GM11168 (cell line): ENCODE results near the gene SCAMP4.
"Not testable (repeated sequence)": the region's sequence is repeated elsewhere in the genome, so short reads cannot be mapped to it uniquely, and the experiment has no call there.

Experiments used
- in situ Hi-C: fragments of 300-500 bp; cut with MboI; formaldehyde crosslinking; loops from one replicate; pipeline ENCODE4 v1.12.0; 2022; ENCODE audit warnings: low sequenced_read_pairs; ENCODE audit not compliant: unreplicated experiment

Gene SCAMP4

DNA sequence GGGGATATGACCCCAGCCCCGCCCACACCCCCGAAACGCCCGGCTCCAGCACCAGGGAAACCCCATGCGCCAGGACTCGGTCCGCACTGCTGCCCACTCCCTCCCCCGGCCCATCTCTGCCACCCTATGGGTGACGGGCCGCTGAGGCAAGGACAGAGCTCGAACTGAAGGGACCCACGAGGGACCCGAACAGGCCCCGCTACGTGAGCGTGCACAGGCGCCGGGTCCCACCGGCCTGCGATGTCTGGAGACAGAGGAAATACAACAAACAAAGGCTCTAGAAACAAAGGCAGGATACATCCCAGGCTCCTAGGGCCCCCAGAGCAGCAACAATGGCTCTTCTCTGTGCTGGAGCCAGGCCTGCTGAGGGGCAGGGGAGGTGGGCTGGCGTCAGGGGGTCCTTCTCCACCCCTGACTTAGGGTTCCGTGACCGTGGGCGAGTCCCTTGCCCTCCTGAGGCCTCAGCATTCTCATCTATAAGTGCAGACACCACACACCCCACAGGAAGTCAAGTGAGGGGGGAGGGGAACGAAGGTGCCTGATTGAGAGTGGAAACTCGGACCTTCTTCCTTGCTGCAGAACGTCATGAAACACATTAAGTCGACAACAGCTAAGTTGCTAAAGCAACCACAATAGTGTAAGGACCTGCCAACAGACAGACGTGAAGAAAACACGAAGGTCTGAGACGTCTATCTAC is 23.0 kb upstream of the SCAMP4 start:
- in situ Hi-C loops: no loop called here

DNA sequence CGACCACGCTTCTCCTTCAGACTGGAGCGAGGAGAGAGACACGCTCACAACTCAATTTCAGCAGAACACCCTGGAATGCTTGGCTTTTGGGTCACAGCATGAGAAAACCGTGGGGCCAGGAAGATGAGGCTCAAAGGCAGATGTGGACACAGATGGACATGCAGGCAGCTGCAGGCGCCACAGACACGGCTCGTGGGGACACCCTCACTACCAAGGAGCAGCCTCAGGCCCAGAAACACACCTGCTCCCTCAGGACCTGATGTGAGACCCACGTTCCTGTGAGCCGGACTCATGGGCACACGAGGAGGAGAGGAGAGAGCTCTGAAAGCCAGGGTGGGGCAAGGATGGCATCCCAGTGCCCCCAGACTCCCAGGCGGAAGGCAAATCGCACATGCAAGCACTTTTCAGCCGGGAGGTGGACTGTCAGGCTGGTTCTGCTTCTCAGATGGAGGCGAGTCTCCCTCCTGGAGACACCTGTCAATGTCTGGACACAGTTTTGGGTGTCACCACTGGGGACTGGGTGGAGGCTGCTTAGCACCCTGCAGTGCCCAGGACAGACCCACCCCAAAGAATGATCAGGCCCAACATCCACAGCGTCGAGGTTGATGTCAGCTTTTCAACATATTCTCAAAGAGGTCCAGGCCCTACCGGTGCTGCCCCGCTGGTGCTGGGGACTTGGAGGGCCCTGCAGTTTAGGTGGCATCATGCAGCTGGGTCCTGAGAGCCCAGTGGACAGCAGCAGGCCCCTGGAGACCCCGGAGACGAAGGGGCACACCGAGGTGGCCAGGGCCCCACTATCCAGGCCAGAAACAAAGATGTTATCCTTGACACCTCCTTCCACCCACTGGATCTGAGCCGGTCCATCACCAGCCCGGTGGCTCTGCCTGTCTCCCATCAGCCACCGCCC is 22.2 kb upstream of the SCAMP4 start:
- in situ Hi-C loops: no loop called here

DNA sequence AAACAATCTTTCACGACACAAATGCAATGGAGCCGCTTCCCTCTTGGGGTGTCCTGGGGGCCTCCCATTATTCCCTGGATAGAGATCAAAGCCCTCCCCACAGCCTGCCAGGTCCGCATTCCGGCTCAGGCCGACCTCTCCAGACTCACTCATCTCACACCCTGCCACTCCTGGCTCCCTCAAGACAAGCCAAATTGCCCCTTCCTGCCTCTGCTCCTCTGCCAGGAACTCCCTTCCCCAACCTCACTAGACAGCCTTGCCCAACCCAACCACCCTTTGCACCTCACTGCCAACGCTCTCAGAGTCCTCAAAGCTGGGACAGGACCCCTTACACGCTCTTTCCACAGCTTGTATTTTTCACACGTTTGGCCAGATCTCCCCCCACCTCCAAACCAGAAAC is 21.4 kb upstream of the SCAMP4 start:
- in situ Hi-C loops: no loop called here

DNA sequence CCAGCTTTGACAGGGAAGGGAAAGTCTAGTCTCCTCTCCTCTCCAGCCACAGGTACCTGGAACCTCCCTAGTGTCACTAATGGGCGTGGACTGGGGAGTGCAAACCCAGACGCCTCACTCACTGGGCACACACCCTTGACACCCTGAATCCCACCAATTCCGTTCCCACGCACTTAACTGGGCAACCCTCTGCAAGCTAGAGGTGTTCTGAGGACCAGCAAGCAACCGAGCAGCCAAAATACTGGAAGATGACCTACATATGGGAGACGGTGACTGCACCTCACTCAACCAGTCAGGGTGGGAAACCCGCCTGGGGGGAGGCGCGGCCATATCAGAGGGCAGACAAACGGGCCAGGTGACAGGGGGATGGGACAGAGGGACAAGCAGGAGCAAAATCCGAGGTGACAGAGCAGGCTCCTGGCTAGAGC is 20.9 kb upstream of the SCAMP4 start:
- in situ Hi-C loops: no loop called here

DNA sequence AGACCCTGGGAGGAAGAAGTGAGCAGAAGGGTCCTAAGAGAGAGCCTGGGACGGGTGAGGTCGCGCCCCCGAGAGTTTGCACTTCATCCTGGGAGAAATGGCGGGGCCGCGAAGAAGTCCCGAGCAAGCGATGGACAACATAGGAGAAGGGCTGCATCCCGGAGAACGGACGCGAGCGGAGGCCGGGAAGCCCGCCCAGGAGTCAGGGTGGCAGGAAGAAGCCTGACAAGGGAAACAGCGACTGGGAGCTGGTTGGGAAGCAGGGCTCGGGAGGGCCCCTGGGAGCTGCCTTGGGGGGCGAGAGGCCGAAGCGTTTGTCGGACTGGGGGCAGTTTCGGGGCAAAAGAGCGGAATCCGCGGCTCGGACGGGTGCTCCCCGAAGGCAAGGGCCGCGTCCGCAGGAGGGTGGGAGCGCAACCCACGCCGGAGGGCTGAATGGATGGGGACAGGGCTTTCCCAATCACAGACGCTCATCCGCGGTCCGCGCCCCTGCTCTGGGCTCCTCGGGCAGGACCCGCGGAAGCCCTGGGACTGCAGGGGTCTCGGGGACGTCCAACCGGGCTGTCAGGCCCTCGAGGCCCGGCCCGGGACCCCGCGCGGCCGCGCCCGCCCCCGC is 20.4 kb upstream of the SCAMP4 start:
- in situ Hi-C loops: no loop called here

DNA sequence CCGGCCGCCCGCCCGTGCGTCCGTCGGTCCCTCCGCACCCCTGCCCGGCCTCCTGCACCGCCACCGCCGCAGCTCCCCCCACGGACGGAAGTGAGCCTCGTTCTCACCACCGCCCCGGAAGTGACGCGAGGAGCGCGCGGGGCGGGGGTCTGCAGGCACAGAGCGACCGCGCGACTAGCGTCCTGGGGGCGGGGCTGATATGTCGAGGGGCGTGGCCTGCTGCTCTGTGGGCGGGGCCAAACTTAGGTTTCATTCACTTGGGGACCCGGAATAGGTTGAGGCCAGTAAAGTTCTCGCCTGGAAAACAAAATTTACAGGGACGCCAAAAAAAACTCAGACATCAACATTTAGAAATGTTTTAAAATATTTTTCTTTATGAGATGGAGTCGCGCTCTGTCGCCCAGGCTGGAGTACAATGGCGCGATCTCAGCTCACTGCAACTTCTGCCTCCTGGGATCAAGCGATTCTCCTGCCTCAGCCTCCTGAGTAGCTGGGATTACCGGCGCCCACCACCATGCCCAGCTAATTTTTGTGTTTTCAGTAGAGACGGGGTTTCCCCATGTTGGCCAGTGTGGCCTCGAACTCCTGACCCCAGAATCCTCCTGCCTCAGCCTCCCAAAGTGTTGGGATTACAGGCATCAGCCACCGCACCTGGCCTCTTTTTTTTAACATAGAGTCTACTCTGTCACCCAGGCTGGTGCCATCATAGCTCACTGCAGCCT is 19.6 kb upstream of the SCAMP4 start, which contains the start of gene ABHD17A:
Gene ABHD17A, minus strand, starts transcription at position 99 of the 722 bp plus-strand sequence. CDS start 3,930 bp downstream, outside the sequence.
- in situ Hi-C loops: not testable (repeated sequence)

DNA sequence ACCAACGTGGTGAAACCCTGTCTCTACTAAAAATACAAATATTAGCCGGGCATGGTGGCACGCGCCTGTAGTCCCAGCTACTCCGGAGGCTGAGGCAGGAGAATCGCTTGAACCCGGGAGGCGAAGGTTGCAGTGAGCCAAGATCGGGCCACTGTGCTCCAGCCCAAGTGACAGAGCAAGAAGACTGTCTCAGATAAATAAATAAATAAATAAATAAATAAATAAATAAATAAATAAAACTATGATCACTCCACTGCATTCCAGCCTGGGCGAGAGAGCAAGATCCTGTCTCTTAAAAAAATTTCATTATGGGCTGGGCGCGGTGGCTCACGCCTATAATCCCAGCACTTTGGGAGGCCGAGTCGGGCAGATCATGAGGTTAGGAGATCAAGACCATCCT is 18.8 kb upstream of the SCAMP4 start:
- in situ Hi-C loops: not testable (repeated sequence)

DNA sequence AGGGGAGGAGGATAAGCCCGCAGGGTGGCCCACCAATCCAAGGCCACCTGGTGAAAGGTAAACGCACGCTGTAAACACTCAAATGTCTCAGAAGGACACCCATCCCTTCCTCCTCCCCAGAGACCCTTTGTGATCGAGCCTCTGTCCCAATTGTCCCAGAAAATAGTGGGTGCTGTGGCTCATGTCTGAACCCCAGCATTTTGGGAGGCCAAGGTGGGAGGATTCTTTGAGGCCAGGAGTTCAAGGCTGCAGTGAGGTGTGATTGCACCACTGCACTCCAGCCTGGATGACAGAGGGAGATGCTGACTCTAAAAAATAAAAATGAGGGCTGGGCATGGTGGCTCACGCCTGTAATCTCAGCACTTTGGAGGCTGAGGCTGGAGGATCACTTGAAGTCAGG is 16.8 kb upstream of the SCAMP4 start:
- in situ Hi-C loops: no loop called here

DNA sequence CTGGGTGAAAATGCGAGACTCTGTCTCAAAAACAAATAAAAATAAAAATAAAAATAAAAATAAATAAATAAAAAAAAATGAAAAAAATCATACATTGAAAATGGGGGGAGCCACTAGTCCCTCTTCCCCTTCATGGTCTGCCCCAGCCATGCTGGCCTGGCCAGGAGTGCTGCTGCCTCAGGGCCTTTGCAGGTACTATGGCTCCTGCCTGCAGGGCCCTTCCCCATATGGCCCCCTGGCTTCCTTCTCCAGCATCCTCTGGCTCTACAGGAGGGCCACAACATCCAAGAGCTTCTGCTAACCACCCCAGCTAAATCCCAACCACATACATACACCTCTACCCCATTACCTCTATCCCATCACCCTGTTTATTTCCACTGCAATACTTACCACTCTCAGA is 15.3 kb upstream of the SCAMP4 start:
- in situ Hi-C loops: no loop called here

DNA sequence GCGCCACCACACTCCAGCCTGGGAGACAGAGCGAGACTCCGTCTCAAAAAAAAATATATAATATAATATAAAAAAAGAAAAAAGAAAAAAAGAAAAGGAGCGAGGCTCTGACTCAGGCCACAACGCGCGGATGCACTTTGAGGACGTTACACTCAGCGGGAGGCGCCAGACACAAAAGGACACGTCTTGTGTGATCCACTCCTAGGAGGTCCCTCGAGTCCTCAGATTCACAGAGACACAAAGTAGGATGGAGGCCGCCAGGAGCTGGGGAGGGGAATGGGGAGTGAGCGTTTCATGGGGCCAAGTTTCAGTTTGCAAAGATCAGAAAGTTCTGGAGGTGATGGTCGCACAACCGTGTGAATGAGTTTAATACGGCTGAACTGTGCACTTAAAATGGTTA is 11.4 kb upstream of the SCAMP4 start:
- in situ Hi-C loops: no loop called here

DNA sequence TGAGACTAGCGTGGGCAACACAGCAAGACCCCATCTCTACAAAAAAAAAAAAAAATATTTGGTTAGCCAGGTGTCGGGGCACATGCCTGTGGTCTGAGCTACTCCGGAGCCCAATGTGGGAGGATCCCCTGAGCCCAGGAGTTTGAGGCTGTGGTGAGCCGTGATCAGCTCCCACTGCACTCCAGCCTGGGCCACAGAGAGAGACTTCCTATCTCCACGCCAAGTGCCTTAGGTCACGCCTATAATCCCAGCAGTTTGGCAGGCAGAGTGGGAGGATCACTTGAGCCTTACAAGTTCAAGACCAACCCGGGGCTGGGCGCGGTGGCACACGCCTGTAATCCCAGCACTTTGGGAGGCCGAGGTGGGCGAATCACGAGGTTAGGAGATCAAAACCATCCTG is 8.7 kb upstream of the SCAMP4 start:
- in situ Hi-C loops: no loop called here

DNA sequence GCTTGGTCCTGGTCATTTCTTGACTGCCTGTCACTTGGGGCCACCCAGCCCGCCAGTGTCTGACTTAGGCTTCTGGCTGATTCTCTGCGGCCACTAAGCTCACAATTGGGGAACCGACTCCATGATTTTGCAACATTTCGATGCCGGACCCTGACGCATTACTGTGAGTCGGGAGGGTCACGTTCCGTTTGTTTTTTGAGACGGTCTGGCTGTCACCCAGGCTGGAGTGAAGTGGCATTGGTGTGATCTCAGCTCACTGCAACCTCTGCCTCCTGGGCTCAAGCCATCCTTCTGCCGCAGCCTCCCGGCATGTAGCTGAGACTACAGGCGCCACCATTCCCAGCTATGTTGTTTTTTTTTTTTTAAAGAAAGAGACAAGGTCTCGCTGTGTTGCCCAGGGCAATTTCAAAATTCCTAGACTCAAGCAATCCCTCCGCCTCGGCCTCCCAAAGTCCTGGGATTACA is 3.2 kb upstream of the SCAMP4 start:
- in situ Hi-C loops: no loop called here

DNA sequence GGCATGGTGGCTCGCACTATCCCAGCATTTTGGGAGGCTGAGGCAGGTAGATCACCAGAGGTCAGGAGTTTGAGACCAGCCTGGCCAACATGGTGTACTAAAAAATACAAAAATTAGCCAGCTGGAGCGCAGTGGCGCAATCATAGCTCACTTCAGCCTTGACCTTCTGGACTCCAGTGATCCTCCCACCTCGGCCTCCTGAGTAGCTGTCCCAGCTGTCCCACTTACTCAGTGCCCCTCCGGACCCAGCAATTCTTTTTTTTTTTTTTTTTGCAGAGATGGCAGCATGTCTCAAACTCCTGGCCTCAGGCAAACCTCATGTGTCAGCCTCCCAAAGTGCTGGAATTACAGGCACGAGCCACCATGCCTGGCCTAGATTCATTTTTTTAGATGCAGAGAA is 2.3 kb upstream of the SCAMP4 start:
- in situ Hi-C loops: no loop called here

DNA sequence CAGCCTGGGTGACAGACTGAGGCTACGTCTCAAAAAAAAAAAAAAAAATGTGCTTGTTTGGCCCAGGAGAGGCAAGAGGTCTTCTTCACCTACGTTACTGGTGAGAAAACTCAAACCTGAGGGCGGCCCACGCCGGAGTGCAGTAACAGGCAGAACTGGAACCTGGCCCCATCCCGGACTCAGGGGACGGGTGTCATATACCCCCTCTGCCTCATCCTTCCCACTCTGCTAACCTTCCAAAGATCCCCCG is 414 bp upstream of the SCAMP4 start:
- in situ Hi-C loops: no loop called here

DNA sequence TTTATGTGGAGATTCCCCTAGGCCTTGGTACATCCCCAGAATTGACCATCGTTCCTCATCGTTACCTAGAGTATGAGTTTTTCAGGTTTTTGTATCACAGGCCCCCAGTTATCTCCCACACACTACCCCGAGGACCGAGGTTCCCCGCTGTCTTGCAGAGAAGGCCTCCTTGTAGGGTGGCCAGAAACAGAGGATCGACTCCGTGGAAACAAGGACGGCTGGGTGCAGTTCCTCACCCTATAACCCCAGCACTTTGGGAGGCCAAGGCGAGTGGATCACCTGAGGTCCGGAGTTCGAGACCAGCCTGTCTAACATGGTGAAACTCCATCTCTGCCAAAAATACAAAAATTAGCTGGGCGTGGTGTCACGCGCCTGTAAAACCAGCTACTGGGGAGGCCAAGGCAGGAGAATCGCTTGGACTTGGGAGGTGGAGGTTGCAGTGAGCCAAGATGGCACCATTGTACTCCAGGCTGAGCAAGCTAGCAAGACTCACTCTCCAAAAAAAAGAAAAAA is 720 bp downstream of the SCAMP4 start:
- in situ Hi-C loops: no loop called here

DNA sequence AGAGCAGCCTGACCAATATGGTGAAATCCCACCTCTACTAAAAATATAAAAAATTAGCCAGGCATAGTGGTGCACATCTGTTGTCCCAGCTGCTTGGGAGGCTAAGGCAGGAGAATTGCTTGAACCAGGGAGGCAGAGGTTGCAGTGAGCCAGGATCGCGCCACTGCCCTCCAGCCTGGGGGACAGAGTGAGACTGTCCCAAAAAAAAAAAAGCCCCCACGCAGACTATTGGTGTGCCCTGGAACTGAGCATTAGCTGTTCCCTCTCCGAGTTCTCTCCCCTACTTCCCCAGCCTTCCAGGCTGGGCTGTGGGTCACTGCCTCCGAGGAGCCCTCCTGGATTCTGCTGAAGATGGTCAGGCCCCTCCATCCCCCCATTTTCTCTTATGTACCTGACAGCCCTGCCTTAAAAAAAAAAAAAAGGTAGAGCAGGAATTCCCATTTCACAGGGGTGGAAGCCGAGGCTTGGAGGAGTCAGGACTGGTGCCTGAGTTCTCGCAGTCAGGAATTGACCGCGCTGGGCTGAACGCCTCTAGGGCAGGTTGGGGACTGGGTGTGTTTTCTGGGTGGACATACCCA is 1.9 kb downstream of the SCAMP4 start:
- in situ Hi-C loops: no loop called here

DNA sequence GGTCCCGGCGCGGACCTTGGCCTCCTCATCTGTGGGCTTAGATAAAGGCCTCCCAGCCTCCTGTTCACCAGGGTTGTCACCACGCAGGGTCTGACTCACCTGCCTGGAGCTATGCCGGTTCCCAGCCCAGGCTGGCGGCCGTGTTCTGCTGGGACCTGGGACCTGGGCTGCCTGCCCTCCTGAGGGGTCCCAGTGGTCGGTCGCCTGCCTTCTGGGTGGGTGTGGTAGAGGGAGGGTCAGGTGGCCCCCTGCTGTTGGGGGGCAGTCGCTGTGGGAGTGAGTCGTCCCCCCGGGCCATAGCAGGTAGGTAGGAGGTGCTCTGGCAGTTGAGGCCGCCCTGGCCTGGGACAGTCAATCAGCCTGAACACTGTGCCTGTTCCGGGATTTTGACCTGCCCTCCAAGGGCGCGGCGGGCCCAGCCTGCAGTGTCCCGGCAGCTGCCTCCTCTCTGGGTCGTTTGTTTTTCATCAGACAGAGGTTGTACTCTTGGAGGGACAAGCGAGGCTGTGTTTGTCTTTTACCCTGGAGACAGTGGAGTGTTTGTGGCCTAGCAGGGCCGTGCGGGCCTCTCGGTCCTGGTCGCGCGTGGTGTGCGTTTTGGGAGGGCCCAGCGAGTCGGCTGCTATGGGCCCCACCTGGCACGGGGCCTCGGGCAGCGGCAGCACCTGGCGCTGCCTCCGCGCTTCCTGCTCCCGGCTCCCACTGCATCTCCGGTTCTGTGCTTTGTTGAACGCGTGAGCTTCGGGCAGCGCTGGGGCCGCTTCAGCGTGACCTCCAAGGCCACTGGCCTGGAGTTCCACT is 2.6 kb downstream of the SCAMP4 start:
- in situ Hi-C loops: no loop called here

DNA sequence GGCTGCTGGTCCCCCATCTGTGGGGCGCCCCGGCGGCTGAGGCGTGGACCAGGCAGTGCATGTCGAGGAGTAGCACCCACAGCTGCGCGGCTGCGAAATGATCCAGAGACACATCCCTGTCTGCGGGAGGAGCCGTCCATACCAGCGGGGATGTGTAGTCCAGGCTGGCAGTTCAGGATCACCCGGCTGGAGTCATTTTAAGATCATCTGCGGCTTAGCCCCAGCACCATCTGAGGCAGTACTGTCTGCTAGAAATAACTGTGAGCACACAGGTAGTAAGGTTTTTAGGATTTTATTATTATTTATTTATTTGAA is 3.1 kb downstream of the SCAMP4 start:
- in situ Hi-C loops: no loop called here

DNA sequence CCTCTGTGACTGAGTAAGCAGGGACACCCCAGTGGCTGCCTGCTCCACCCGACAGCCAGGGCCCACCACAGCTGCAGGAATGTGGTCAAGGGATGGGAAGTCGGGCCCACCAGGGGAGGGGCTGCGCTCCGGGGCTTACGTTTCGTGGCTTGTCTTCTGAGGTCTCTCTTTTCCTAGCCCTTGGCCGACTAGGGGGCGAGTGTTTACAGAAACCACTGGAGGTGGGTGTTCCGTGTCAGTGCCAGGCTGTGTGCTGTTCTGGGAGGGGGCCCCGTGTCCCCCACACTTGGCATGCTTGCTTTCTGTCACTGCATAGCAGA is 4.5 kb downstream of the SCAMP4 start:
- in situ Hi-C loops: no loop called here

DNA sequence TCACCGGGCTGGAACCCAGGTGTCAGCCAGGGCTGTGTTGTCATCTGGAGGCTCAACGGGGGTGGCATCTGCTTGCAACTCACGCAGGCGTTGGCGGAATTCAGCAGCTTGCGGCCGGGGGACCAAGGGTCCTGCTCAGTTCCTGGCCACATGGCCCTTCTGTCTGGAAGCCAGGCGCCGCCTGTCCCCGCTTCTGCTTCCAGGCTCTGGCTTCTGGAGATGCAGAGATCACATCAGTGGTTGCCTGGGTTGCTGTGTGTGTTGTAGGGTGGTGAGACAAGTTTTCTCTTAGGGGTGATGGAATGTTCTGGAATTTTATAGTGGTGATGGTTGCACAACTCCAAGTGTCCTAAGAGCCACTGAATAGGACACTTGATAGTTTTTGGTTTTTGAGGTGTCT is 5.0 kb downstream of the SCAMP4 start:
- in situ Hi-C loops: no loop called here
